ELF-1 (cell line): Measurements from ENCODE around the gene HMGXB4.

Source experiments
- DNase-seq: peaks from one replicate; pipeline ENCODE4 v3.0.0-alpha.2; 2016; ENCODE audit warnings: low read depth, low spot score

HMGXB4 gene

GRCh38 chr22:35326854-35327562 lies 69.7 kb downstream of the HMGXB4 start:
- no peak for DNase-seq

GRCh38 chr22:35327690-35328471 lies 70.6 kb downstream of the HMGXB4 start:
- DNase-seq: no peak

- DNase-seq: no peak
Measured at GRCh38 chr22:35328472-35328885, 71.2 kb downstream of the HMGXB4 start.

GRCh38 chr22:35329114-35329847 lies 72.0 kb downstream of the HMGXB4 start:
- no peak for DNase-seq

GRCh38 chr22:35330258-35330861 lies 73.1 kb downstream of the HMGXB4 start:
- no peak for DNase-seq

- DNase-seq: no peak
Measured at GRCh38 chr22:35332278-35332677, 75.0 kb downstream of the HMGXB4 start.

- no peak for DNase-seq
Measured at GRCh38 chr22:35333220-35333619, 75.9 kb downstream of the HMGXB4 start.

- no peak for DNase-seq
Measured at GRCh38 chr22:35334004-35334403, 76.7 kb downstream of the HMGXB4 start.

GRCh38 chr22:35335468-35335867 lies 78.2 kb downstream of the HMGXB4 start:
- DNase-seq: no peak

- DNase-seq: no peak
Measured at GRCh38 chr22:35335936-35336781, 78.9 kb downstream of the HMGXB4 start.

- DNase-seq: no peak
Measured at GRCh38 chr22:35337932-35338331, 80.6 kb downstream of the HMGXB4 start.

- no peak for DNase-seq
Measured at GRCh38 chr22:35341090-35341874, 84.0 kb downstream of the HMGXB4 start.

- DNase-seq: no peak
Measured at GRCh38 chr22:35342390-35342789, 85.1 kb downstream of the HMGXB4 start.

- DNase-seq: no peak
Measured at GRCh38 chr22:35343664-35344550, 86.6 kb downstream of the HMGXB4 start.

- no peak for DNase-seq
Measured at GRCh38 chr22:35344956-35345690, 87.8 kb downstream of the HMGXB4 start.
